Astrocyte (in vitro differentiated cells and primary cell): ENCODE results near the gene NPHP4. TPM values are rescaled to one million over a fixed set of nuclear protein-coding genes. Genes with fewer than 3 reads are reported as not detected.

Experiments used
- DNase-seq: peaks from one replicate; pipeline ENCODE4 v3.0.0-alpha.2; 2010; ENCODE audit warnings: low read depth
- FAIRE-seq: peaks from 2 replicates; lab custom pipeline; 2011; peaks lifted over from hg19 to GRCh38; lab: Jason Lieb, UNC
- H2AFZ ChIP-seq: 2 replicates; pipeline ENCODE4 v1.6.0; 2012; ENCODE audit warnings: low read depth, low read length, inconsistent platforms
- H3K27ac ChIP-seq: 2 replicates; pipeline ENCODE4 v1.5.1; 2011; ENCODE audit warnings: low read depth, low read length, inconsistent platforms
- H3K27me3 ChIP-seq: 2 replicates; pipeline ENCODE4 v1.6.0; 2011; ENCODE audit warnings: low read length, inconsistent platforms; ENCODE audit not compliant: insufficient read depth
- H3K36me3 ChIP-seq: 2 replicates; pipeline ENCODE4 v1.5.1; 2011; ENCODE audit warnings: low read length, inconsistent platforms; ENCODE audit not compliant: insufficient read depth
- H3K4me1 ChIP-seq: 2 replicates; pipeline ENCODE4 v1.5.1; 2011; ENCODE audit warnings: low read length, inconsistent platforms; ENCODE audit not compliant: insufficient read depth
- H3K4me2 ChIP-seq: 2 replicates; pipeline ENCODE4 v1.6.0; 2012; ENCODE audit warnings: low read length, inconsistent platforms
- H3K4me3 ChIP-seq: 2 replicates; pipeline ENCODE4 v1.5.1; 2011; ENCODE audit warnings: low read depth, mild to moderate bottlenecking, low read length, inconsistent platforms; ENCODE audit not compliant: insufficient read depth
- H3K79me2 ChIP-seq: 2 replicates; pipeline ENCODE4 v1.6.0; 2012; ENCODE audit warnings: mild to moderate bottlenecking, low read length, inconsistent platforms; ENCODE audit not compliant: insufficient read depth
- H3K9ac ChIP-seq: 2 replicates; pipeline ENCODE4 v1.6.0; 2012; ENCODE audit warnings: mild to moderate bottlenecking, low read length, inconsistent platforms
- H3K9me3 ChIP-seq: 2 replicates; pipeline ENCODE4 v1.5.1; 2012; ENCODE audit warnings: low read depth, mild to moderate bottlenecking, low read length, inconsistent platforms; ENCODE audit not compliant: insufficient read depth
- H4K20me1 ChIP-seq: 2 replicates; pipeline ENCODE4 v1.6.0; 2012; ENCODE audit warnings: low read length, inconsistent platforms; ENCODE audit not compliant: insufficient read depth
- H3K27ac Mint-ChIP-seq: one replicate; pipeline ENCODE4 v1.8.0; 2021; ENCODE audit warnings: mild to moderate bottlenecking, mixed read lengths; ENCODE audit not compliant: unreplicated experiment
- H3K27me3 Mint-ChIP-seq: one replicate; pipeline ENCODE4 v1.8.0; 2021; ENCODE audit warnings: low read depth, mixed read lengths; ENCODE audit not compliant: unreplicated experiment
- H3K36me3 Mint-ChIP-seq: one replicate; pipeline ENCODE4 v1.8.0; 2021; ENCODE audit warnings: low read depth, mixed read lengths; ENCODE audit not compliant: unreplicated experiment
- H3K4me1 Mint-ChIP-seq: one replicate; pipeline ENCODE4 v1.8.0; 2021; ENCODE audit warnings: low read depth, mixed read lengths; ENCODE audit not compliant: unreplicated experiment
- H3K4me3 Mint-ChIP-seq: one replicate; pipeline ENCODE4 v1.8.0; 2021; ENCODE audit warnings: mild to moderate bottlenecking, moderate library complexity, mixed read lengths; ENCODE audit not compliant: unreplicated experiment
- H3K9me3 Mint-ChIP-seq: one replicate; pipeline ENCODE4 v1.8.0; 2021; ENCODE audit warnings: mild to moderate bottlenecking, mixed read lengths; ENCODE audit not compliant: unreplicated experiment
- EZH2 ChIP-seq: IDR thresholded peaks from 2 replicates; pipeline ENCODE4 v1.6.1; 2012; ENCODE audit warnings: mild to moderate bottlenecking, low read length, inconsistent platforms; ENCODE audit not compliant: insufficient read depth
- total RNA-seq: library from RNA; stranded (reverse); gene quantifications from 2 replicates; pipeline ENCODE4 v1.2.1, GENCODE V29; 2021
- TF ChIP-seq, protein P1 (sequence below): IDR thresholded peaks from 2 replicates; pipeline ENCODE4 v1.5.1; 2011; ENCODE audit warnings: low read depth, mild to moderate bottlenecking, inconsistent platforms, low read length, moderate library complexity; ENCODE audit not compliant: insufficient read depth

NPHP4 gene
- total RNA-seq, 1 donor from 2014 or later: 8.4 TPM

DNA sequence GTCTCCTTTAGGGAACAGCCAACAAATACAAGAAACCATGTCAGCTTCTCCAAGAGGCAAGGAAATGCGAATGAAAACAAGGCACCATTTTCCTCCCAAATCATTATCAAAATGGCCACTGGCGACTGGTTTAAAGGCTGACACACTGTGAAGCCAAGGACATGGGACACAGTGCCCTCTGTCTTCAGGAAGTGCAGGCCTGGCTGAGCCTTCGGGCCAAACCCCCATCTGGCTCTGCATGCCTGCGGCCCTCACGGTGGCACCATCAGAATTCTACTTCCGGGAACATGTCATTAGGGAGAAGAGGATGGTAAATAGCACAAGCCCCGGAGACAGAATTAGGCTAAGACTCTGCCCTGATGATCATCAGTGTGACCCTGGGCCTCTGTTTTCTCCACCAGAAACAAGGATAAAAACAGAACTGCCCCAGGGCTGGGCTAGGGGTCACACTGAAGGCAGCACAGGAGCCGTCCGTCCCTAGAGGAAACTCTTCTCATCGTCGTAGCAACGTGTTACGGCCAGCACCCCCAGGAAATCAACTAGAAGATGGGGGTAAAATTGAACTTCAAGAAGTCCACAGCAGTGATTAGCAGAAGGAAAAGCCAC lies 103.5 kb downstream of the NPHP4 start:
- Histone ChIP-seq H3K4me1 (no peaks in the 10 kb centered on the region), H3K27ac (no peak overlapping the region), H4K20me1 (no peaks in the 10 kb centered on the region), H3K9ac (no peak overlapping the region), H2AFZ (no peak overlapping the region), H3K4me3 (no peak overlapping the region), H3K4me2 (no peak overlapping the region), H3K27me3 (no peaks in the 10 kb centered on the region), H3K9me3 (no peaks in the 10 kb centered on the region), H3K79me2 (no peaks in the 10 kb centered on the region), H3K36me3 (no peaks in the 10 kb centered on the region)
- FAIRE-seq: no peak
- Mint-ChIP-seq H3K36me3 (peaks cover 9% of the 10 kb centered on the region), H3K27me3 (no peaks in the 10 kb centered on the region), H3K4me1 (peaks cover 2% of the 10 kb centered on the region), H3K9me3 (peaks cover 3% of the 10 kb centered on the region), H3K27ac (no peak overlapping the region), H3K4me3 (no peak overlapping the region)
- no peak for DNase-seq
- no peak for TF ChIP-seq EZH2
- TF ChIP-seq, protein P1, sequence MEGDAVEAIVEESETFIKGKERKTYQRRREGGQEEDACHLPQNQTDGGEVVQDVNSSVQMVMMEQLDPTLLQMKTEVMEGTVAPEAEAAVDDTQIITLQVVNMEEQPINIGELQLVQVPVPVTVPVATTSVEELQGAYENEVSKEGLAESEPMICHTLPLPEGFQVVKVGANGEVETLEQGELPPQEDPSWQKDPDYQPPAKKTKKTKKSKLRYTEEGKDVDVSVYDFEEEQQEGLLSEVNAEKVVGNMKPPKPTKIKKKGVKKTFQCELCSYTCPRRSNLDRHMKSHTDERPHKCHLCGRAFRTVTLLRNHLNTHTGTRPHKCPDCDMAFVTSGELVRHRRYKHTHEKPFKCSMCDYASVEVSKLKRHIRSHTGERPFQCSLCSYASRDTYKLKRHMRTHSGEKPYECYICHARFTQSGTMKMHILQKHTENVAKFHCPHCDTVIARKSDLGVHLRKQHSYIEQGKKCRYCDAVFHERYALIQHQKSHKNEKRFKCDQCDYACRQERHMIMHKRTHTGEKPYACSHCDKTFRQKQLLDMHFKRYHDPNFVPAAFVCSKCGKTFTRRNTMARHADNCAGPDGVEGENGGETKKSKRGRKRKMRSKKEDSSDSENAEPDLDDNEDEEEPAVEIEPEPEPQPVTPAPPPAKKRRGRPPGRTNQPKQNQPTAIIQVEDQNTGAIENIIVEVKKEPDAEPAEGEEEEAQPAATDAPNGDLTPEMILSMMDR: no peak

DNA sequence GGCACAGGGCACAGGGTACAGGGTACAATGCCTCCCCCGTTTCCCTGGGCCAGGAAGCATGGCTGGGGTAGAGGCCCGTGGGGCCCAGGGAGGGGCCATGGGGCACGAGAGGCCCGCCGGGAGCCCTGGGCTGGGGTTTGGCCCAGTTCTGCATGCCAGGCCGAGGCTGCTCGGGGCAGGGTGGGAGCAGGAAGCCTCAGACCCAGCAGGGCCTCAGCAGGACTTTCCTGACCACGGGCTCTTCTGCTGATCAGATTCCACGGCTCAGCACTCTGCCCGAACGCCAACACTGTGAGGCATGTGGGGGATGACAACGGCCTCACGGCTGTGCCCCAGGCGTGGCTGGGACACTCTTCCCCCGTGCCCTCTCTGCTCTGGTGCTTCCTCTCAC lies 104.3 kb downstream of the NPHP4 start:
- peaks cover 11% of the 10 kb centered on the region for H3K36me3 Mint-ChIP-seq
- H3K4me3 Mint-ChIP-seq: no peak overlapping the region
- Histone ChIP-seq H4K20me1 (no peaks in the 10 kb centered on the region), H3K36me3 (no peaks in the 10 kb centered on the region), H3K9ac (no peak overlapping the region), H3K79me2 (no peaks in the 10 kb centered on the region), H2AFZ (no peak overlapping the region), H3K9me3 (no peaks in the 10 kb centered on the region), H3K27ac (no peak overlapping the region), H3K4me1 (no peaks in the 10 kb centered on the region), H3K4me2 (no peak overlapping the region), H3K4me3 (no peak overlapping the region), H3K27me3 (no peaks in the 10 kb centered on the region)
- H3K9me3 Mint-ChIP-seq: peaks cover 3% of the 10 kb centered on the region
- peaks cover 2% of the 10 kb centered on the region for H3K4me1 Mint-ChIP-seq
- no peak for DNase-seq
- no peak for FAIRE-seq
- H3K27ac Mint-ChIP-seq: no peak overlapping the region
- no peak for TF ChIP-seq EZH2
- TF ChIP-seq, protein P1: no peak
- H3K27me3 Mint-ChIP-seq: no peaks in the 10 kb centered on the region

DNA sequence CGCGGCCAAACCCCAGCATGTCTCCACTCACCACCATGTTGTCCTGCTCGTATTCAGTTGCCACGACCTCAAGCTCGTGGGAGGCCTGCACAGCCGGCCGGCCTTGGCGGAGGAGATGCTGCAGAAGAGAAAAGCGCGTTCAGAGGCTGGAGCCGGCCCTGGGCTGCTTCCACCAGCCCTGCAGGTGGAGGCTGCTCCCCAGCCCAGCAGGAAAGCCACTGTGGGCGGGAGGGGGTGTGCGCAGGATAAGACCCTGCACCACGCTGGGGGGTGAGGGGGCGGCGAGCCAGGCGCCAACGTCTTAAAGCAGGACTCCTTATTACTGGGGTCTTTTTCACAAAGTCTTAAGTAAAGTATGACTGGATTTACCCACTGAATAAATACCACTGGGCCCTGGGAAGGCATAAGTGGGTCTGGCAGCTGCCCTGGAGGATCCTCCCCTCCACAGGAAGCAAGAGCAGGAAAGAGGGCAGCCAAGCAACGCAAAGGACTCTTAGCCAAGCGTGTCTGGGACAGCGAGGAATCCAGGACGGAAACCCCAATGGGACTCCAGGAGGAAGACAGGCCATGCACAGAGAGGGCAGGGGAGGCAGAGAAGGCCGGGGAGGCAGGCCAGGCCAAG lies 104.8 kb downstream of the NPHP4 start:
- Mint-ChIP-seq H3K4me1 (peaks cover 2% of the 10 kb centered on the region), H3K4me3 (no peak overlapping the region)
- DNase-seq: no peak

More for the DNA sequence above, 104.8 kb downstream of the NPHP4 start:
- Mint-ChIP-seq H3K27me3 (no peaks in the 10 kb centered on the region), H3K36me3 (peaks cover 11% of the 10 kb centered on the region), H3K27ac (no peak overlapping the region), H3K9me3 (no peaks in the 10 kb centered on the region)
- Histone ChIP-seq H3K4me1 (no peaks in the 10 kb centered on the region), H4K20me1 (no peaks in the 10 kb centered on the region), H3K4me2 (no peak overlapping the region), H3K4me3 (no peak overlapping the region), H3K79me2 (no peaks in the 10 kb centered on the region), H3K9me3 (no peaks in the 10 kb centered on the region), H3K36me3 (no peaks in the 10 kb centered on the region), H3K9ac (no peak overlapping the region), H2AFZ (no peak overlapping the region), H3K27ac (no peak overlapping the region), H3K27me3 (no peaks in the 10 kb centered on the region)
- no peak for TF ChIP-seq EZH2
- no peak for FAIRE-seq
